Measurements from ENCODE around the gene SLC2A13. TPM values are rescaled to one million over a fixed set of nuclear protein-coding genes. Genes with fewer than 3 reads are reported as not detected.
"Not testable (repeated sequence)": the region's sequence is repeated elsewhere in the genome, so short reads cannot be mapped to it uniquely, and the experiment has no call there.

Gene SLC2A13
- total RNA-seq, 1 donor from 2014 or later, result 5.2 TPM

- Mint-ChIP-seq H3K27ac (ENCODE audit: unreplicated experiment) (no peak overlapping the region), H3K9me3 (ENCODE audit: unreplicated experiment) (no peaks in the 10 kb centered on the region), H3K4me1 (ENCODE audit: low read depth, unreplicated experiment) (no peaks in the 10 kb centered on the region), H3K27me3 (ENCODE audit: unreplicated experiment) (no peaks in the 10 kb centered on the region), H3K36me3 (ENCODE audit: unreplicated experiment) (no peaks in the 10 kb centered on the region), H3K4me3 (ENCODE audit: unreplicated experiment) (no peak overlapping the region)
- no peak for DNase-seq
- TF ChIP-seq CTCF (IDR thresholded peaks at IDR 0.05; ENCODE audit: partially characterized antibody, unreplicated experiment), result no peak
Observed at GRCh38 chr12:39763071-39763889, 342.6 kb downstream of the SLC2A13 start.

GRCh38 chr12:39755478-39755877 lies 350.4 kb downstream of the SLC2A13 start:
- H3K4me3 Mint-ChIP-seq (ENCODE audit: unreplicated experiment), result no peak overlapping the region
- no peak overlapping the region for H3K27ac Mint-ChIP-seq (ENCODE audit: unreplicated experiment)
- no peaks in the 10 kb centered on the region for H3K9me3 Mint-ChIP-seq (ENCODE audit: unreplicated experiment)
- no peaks in the 10 kb centered on the region for H3K27me3 Mint-ChIP-seq (ENCODE audit: unreplicated experiment)
- TF ChIP-seq CTCF (IDR thresholded peaks at IDR 0.05; ENCODE audit: partially characterized antibody, unreplicated experiment), result no peak
- H3K36me3 Mint-ChIP-seq (ENCODE audit: unreplicated experiment), result no peaks in the 10 kb centered on the region
- no peak for DNase-seq
- no peaks in the 10 kb centered on the region for H3K4me1 Mint-ChIP-seq (ENCODE audit: low read depth, unreplicated experiment)

GRCh38 chr12:39752482-39753137 lies 353.3 kb downstream of the SLC2A13 start:
- TF ChIP-seq CTCF (IDR thresholded peaks at IDR 0.05; ENCODE audit: partially characterized antibody, unreplicated experiment), result no peak
- Mint-ChIP-seq H3K9me3 (ENCODE audit: unreplicated experiment) (no peaks in the 10 kb centered on the region), H3K4me3 (ENCODE audit: unreplicated experiment) (no peak overlapping the region), H3K4me1 (ENCODE audit: low read depth, unreplicated experiment) (no peaks in the 10 kb centered on the region), H3K27ac (ENCODE audit: unreplicated experiment) (no peak overlapping the region), H3K36me3 (ENCODE audit: unreplicated experiment) (no peaks in the 10 kb centered on the region), H3K27me3 (ENCODE audit: unreplicated experiment) (no peaks in the 10 kb centered on the region)
- DNase-seq, result no peak

- not testable (repeated sequence) for H3K27me3 Mint-ChIP-seq (ENCODE audit: unreplicated experiment); H3K4me3 Mint-ChIP-seq (ENCODE audit: unreplicated experiment); H3K36me3 Mint-ChIP-seq (ENCODE audit: unreplicated experiment); H3K4me1 Mint-ChIP-seq (ENCODE audit: low read depth, unreplicated experiment); H3K9me3 Mint-ChIP-seq (ENCODE audit: unreplicated experiment); H3K27ac Mint-ChIP-seq (ENCODE audit: unreplicated experiment); DNase-seq
Observed at GRCh38 chr12:39746151-39746550, 359.7 kb downstream of the SLC2A13 start.

- peaks cover 3% of the 10 kb centered on the region for H3K9me3 Mint-ChIP-seq (ENCODE audit: unreplicated experiment)
- TF ChIP-seq CTCF (IDR thresholded peaks at IDR 0.05; ENCODE audit: partially characterized antibody, unreplicated experiment), result no peak
- H3K27me3 Mint-ChIP-seq (ENCODE audit: unreplicated experiment), result no peaks in the 10 kb centered on the region
- no peak for DNase-seq
- H3K36me3 Mint-ChIP-seq (ENCODE audit: unreplicated experiment), result peaks cover 10% of the 10 kb centered on the region
- no peak overlapping the region for H3K27ac Mint-ChIP-seq (ENCODE audit: unreplicated experiment)
- H3K4me1 Mint-ChIP-seq (ENCODE audit: low read depth, unreplicated experiment), result no peaks in the 10 kb centered on the region
- no peak overlapping the region for H3K4me3 Mint-ChIP-seq (ENCODE audit: unreplicated experiment)
Observed at GRCh38 chr12:39743655-39744054, 362.2 kb downstream of the SLC2A13 start.

Data from glutamatergic neuron (in vitro differentiated cells).